G401.6 (cell line): ENCODE data around the gene MRPL23.
"Not testable (repeated sequence)": the region's sequence is repeated elsewhere in the genome, so short reads cannot be mapped to it uniquely, and the experiment has no call there.

Experiments used
- FAIRE-seq: peaks from 2 replicates; lab custom pipeline; 2012; peaks lifted over from hg19 to GRCh38; lab: Jason Lieb, UNC

Gene MRPL23

DNA sequence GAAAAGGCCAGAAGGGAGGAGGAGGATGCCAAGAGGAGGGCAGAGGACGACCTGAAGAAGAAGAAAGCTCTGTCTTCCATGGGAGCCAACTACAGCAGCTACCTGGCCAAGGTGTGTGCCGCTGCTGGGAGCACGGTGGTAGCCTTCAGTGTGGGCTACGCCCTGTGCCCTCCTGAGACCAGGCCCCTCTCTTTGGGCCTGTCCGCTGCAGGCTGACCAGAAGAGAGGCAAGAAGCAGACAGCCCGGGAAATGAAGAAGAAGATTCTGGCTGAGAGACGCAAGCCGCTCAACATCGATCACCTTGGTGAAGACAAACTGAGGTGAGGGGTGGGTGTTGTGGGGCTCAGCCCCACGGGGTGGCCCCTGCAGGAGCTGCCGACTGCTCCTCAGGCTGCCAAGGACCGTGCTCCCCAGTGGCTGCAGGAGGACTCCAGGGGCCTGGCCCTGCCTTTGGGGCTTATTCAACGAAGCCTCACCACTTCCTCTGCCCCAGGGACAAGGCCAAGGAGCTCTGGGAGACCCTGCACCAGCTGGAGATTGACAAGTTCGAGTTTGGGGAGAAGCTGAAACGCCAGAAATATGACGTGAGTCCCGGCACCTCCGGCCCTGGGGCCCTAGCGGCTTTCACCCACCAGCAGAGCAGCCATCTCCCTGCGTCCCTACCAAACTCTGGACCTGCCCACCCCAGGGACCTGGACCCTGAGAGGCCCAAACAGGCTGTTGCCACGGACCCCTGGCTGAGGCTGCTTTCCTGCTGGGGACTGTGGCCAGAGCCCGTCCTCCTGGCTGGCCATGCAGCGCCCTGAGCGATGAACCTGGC is 12.6 kb upstream of the MRPL23 start:
- FAIRE-seq, result no peak

DNA sequence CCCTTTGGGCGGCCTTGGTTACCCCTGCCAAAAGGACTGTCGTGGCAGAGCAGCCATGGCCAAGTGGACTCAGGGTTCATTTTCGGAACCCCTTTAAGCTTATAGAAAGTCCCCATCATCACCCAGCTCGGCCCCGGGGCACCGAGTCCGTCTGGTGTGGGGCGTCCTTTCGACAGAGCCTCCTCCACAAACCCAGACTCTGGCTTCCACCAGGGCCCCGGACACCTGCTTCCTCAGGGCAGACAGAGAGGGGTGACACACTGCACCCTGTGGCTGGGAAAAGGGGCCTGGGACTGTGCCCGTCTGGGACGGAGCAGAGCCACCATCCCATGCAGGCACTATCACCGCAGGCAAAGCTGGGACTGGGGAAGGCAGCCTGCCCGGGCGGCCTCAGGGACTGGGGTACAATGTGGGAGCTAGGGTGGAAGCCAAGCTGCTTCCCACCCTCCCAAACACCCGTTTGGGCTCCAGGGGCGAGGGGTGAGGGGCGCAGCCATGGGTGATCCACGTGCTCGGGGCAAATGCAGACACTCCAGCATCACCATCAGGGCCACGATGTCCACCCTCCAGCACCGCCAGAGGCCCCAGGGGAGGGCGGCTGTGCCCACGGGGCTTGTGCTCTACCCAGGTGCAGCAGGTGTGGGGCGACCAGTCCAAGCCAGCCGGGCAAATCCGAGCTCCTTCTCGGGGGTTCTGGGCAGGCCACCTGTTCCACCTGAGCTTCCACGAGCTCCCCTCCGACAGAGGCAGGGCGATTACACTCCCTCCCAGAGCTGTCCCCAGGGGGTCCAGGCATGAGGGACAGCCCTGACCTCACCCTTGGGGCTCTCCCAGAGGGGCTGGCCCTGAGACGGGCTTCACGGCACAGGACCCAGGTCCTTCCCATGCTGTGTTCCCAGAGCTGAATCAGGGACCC is 11.7 kb upstream of the MRPL23 start:
- FAIRE-seq, result no peak

DNA sequence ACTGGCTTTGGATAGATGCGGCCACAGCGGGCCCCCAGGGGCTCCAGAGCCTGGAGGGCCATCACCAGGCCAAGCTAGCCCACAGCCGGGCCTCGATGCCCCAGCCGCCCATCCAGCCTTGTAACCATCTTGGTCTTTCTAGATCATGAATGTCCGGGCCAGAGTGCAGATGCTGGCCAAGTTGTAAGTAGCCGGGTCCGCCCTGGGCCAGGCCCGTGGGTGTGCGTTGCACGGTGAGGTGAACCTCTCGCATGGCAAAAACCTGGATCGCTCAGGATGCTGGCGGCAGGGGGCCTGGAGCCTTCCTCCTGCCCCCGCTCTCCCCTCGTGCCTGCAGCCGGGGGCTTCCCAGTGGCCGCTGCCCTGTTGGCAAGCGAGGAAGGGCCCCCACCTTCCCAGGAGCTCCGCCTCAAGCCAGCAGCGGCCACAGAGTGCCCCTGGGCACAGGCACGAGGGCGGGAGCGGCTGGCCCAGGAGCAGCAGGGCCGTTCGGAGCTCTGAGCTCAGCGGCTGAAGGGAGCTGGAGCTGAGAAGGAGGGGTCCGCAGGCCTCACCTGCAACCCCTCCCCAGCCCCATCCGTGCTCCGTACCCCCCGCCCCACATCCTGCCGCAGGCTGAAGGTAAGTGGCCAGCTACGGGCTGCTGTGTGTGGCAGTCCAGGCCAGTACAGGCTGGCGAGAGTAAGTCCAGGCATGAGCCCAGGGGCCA is 10.9 kb upstream of the MRPL23 start:
- no peak for FAIRE-seq

DNA sequence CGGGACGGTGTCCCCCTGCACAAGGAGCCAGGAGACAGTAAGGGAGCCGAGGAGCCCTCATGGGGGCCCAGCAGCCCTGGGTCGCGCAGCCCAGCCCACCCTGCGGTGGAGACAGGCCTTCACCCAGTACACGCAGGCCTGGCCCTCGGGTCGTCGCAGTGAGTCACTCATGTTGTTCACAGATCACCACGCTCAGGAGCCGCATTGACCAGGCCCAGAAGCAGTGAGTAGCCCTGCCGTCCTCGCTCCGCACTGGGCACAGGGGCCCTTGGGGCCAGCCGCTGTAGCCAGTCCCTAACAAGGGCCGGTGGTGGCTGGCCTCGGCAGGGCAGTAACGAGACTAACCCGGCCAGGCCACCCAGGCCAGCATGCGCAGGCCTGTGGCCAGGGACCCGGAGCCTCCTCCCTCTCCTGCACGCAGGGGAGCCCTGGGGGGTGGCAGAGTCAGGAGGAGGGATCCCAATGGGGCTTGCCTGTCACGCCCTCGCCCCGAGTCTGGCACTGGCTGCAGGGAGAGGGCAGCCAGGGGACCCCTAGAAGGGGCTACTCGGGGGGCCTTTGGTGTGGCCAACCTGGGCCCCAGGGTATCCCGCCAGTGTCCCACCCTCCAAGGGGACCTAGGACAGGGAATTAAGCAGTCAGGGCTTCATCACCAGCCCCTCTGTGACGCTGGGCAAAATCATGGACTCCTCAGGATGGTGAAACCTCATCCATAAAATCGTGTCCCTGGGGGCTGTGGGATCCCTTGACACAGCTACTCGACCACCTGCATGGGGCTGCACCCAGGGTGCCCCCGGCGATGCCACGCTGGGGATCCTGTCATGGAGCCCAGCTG is 10.1 kb upstream of the MRPL23 start:
- FAIRE-seq, result no peak

DNA sequence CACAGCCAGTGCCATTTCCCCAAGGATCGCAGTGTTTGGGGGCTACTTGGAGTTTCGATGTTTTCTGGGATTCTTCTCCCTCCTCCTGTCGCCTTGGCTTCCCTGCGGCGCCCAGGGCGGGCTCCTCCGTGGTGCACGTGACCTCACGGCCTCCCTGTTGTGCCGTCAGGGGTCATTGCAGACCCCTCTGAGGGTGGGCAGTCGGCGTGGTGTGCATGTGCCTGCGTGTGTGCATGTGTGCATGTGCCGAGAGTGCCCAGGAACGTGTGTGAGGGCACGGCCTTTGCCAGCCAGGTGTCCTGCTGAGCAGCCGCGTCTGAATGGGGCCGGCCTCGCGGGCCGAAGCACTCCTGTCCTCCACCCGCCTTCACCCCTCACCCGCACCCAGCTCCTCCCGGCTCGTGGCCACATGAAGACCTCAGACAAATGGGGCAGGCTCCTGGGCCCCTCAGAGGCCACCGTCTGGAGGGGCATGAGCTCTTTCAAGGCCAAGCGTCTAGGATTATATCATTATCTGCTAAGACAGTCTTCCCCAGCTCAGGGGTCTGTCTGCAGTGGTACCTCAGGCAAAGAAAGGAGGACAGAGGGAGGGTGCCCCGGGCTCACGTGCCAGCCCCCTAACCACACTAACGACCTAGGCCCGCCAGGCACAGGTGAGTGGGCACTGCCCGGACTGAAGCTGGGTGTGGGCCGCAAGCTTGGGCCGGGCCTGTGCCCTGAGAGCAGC is 9.4 kb upstream of the MRPL23 start:
- FAIRE-seq, result no peak

DNA sequence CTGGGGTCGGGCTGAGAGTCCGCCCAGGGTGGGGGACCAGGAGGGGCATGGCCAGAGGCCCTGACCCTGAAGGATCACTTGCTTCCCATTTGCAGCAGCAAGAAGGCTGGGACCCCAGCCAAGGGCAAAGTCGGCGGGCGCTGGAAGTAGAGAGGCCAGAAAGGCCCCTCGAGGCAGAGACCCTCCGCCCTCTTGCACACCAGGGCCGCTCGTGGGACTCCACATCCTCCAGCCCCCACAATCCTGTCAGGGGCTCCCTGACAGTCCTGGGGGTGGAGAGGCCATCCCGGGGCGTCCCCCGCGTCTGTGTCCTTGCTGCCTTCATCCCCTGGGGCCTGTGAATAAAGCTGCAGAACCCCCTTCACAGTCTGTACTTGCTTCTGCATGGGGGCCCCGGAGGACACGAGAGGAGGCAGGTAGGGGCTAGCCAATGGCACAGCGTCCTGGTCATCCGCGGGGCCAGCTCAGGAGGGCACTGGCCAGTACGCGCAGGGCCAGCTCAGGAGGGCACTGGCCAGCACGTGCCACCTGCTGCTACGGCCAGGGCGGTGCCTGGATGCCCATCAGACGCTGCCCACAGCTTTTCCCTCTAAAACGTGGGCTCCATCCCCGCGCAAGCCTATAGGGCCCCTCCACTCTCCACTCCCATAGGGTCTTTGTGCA is 8.7 kb upstream of the MRPL23 start:
- FAIRE-seq, result no peak

DNA sequence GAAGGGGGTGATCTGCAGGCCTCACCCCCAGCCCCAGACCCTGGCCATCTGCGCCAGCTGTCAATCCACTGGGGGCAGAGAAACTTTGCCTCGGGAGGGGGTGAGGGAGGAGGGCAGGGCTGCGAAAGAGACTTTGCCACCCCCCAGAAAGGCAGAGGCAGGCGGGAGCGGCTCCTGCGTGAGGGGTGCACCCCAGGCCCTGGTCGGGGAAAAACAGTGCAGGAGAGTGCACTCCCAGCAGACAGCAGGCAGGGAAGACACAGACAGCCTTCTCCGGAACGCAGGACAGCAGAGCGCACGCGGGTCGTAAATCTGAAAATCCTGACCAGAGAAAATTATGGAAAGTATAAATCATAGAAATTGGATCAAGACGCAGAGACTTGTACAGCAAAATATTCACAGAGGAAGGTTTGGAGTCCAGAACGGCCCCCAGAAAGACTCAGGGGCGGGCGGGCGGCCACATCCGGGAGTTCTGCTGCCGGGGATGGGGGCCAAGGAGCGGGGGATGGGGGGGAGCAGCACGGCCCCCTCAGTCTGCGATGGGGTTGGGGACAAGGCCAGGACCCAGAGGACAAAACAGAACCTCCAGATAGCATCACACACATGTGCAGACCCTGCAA is 8.0 kb upstream of the MRPL23 start:
- no peak for FAIRE-seq

DNA sequence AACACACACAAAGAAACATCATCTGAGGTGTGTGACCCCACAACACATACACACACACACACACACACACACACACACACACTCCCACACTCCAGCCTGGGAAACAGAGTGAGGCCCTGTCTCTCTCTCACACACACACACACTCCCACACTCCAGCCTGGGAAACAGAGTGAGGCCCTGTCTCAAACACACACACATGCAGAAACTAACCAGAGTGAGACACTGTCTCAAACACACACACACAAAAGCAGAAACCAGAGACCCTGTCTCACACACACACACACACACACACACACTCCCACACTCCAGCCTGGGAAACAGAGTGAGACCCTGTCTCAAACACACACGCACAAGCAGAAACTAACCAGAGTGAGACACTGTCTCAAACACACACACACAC is 7.3 kb upstream of the MRPL23 start:
- not testable (repeated sequence) for FAIRE-seq

DNA sequence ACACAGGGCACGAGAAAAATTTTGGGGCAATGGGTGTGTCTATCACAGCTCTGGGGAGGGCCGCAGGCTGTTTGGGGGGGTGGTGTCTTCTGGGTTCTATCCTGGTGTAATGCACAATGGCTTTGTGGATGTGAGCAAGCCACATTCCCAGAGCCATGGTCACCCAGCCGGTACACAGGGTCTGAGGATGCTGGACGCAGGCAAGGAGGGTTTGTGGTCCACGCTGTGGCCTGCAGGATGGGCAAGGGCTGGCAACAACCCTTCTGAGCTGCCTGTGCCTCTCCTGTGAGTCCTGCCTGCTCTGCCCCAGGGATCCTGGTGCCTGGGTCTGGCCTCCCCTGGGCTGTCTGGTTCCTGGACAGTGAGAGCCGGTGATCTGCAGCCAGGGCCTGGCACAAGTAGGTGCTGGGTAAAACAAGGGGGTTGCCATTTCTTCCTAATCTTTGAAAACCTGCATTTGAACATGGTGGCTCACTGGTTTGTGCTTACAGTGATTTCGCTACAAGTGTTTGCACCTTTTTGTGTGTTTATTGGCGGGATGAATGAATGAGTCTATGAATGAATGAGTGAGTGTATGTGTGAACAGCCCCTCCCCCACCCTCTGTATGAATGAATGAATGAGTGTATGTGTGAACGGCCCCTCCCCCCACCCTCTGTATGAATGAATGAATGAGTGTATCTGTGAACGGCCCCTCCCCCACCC is 4.4 kb upstream of the MRPL23 start:
- no peak for FAIRE-seq

DNA sequence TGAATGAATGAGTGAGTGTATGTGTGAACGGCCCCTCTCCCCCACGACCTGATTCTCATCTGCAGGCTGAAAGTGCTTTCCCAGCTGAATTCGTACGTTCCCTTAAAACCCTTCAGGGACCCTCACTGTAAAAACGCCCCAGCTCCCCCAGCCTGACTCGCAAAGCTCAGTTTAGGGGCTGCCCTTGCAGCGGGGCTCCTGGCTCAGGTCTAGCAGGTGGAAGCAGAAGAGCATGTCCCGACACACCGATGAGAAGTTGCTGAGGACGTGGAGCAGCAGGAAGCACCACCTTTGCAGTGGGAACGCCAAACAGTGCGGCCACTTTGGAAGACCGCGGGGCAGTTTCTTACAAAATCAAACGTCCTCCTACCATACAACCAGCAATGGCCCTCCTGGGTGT is 3.6 kb upstream of the MRPL23 start:
- FAIRE-seq, result no peak

DNA sequence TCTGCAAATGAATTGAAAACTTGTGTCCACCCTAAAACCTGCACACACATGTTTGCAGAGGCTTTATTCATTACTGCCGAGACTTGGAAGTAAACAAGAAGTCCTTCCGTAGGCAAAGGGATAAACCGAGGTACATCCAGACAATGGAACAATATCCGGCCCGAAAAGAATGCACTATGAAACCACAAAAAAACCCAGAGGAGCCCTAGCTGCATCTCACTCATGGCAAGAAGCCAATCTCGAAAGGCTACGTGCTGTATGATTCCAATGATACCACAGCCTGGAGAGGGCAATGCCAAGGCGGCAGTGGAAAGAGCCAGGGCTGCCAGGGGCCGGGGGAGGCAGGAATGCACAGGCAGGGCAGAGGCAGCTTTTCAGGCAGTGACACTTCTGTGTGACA is 3.2 kb upstream of the MRPL23 start:
- FAIRE-seq, result no peak

DNA sequence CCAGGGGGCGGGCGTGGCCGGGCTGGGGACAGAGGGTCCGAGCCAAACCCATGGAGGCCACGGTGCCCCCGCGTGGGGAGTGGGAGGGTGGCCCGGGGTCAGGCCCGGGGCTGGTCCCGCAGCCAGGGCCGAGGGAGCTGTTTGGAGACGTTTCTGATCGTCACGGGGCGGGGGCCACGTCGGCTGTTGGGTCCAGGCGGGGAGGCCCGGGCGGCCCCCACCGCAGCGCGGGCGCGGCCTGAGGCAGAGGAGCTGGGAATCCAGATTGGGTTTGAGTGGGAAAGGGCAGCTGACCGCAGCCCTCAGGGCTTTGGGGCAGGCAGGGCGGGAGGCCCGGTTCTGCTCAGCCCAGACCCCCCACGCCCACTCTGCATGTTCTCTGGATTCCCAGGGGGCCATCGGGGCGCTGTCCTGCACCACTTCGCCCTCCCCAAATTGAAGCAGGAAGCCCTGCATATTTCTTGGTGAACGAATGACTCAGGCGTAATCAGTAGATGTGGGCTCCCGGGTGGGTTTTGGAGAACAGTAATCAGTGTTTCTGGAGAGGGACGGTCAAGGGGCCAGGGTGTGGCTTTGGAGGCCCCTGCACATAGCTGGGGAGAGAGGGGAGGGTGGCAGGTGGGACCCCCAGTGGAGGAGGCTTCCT is 583 bp downstream of the MRPL23 start:
- no peak for FAIRE-seq

DNA sequence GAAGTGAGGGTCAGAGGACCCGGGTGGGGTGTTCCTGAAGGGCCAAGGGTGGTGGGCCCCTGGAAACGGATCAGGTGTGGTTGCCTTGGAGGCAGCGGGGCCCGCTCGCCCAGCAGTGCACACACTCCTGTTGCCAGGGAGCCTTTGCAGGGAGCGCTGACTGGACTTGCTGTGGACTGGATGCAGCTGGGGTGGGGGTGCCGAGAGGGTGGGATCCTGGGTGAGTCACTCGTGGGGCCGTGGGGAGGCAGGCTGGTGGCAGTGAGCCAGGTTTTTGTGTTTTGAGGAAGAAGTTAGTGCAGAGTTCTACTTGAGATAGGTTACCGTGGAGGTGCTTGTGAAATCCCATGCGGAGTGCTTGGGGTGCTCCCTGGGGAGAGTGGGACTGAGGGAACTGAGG is 1.3 kb downstream of the MRPL23 start:
- FAIRE-seq, result no peak

DNA sequence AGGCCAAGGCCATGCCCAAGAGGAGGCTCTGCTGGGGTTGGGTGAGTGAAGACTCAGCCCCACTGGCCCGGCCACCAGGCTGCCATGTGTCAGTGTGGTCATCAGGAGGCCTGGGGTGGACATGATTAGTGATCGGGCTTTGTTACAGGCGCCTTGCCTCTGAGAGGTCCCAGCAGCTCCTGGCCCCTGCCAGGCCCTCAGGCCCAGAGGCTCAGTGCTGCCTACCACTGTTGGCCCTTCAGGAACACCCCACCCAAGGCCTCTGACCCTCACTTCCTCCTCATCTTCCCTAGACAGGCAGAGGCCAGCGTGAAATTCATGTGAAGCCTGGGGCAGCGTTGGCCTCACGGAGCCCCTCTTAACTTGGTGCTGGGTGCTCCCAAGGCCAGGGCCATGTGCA is 2.2 kb downstream of the MRPL23 start:
- FAIRE-seq, result no peak

DNA sequence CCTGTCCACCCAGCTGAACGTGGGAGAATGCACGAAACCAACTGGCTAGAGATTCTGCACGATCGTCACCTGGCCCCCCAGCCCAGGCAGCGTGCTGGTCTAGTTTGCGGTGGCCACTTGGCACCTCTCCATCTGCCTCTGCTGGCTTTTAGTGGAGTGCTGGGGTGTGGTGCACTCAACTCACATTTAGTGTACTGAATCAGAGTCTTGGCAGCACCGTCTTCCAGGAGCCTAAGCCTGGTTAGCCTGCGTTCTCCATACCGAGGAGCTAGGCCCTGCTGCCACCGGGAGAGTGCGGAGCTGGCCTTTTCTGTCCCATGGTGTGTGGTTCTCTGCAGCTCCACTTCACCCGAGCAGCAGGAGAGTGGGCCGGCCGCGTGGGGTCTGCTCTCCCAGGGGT is 2.8 kb downstream of the MRPL23 start:
- no peak for FAIRE-seq

DNA sequence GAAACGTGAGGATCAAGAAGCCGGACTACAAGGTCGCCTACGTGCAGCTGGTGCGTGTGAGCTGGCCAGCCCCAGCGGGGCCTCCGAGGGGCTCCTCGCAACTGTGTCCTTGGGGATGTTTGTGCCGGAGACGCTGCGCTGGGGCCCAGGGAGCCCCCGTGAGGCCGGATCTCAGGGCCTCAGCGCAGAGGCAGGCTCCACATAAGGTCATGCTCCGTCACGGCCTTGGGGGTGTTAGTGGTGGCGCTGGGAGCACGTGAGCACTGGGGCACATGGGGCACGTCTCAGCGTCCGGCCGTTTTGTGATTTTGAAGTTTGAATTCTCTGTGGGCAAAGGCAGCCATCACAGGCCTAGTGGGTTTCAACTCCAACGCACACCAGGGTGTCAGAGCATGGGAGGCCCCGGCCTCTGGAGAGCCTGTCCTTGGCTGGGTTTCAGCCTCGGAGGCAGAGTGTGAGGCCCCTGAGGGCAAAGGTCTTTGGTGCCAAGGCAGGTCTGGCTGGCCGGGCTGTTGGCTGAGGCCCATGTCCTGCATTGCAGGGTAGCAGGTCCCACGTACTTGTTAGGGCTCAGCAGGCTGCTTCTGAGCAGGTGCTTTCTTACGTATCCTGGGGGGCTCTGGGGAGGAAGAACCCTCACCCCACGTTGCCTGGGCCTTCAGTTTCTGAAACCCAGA is 5.8 kb downstream of the MRPL23 start:
- no peak for FAIRE-seq

DNA sequence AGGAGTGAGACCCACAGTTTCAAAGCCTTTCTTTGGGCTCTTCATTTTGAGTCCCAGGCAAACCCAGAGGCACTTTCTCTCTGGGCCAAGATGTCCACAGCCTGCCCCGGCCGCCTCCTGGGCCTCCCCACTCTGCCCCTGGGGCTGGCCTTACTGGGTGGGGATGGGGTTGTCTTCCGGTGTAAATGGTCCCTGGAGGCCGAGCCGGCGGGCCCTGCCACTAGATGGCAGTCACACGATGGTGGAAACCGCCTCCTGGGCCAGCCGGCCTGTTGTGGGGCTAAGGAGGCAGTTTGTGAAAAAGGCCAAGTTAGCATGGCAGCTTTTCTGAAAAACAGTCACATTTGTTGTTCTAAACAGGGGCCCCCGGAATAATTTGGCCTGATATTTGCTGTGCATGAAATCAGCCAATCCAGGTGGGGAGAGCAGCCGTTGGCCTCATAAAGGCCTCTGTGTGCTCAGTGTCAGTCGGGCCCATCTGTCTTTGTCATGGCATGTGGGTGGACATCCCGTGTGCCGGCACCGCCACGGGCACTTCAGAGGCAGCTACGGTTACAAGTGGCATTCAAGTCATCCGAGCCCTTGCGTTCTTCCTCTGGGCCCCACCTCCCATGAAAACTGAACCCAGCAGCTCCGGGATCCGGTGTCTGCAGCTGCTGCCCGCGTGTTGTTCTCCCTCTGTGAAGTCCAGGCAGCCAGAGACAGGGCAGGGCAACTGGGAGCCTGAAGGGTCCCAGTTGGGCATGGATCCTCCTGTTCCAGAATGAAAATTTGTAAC is 6.5 kb downstream of the MRPL23 start:
- peak; percentile 34 for FAIRE-seq

DNA sequence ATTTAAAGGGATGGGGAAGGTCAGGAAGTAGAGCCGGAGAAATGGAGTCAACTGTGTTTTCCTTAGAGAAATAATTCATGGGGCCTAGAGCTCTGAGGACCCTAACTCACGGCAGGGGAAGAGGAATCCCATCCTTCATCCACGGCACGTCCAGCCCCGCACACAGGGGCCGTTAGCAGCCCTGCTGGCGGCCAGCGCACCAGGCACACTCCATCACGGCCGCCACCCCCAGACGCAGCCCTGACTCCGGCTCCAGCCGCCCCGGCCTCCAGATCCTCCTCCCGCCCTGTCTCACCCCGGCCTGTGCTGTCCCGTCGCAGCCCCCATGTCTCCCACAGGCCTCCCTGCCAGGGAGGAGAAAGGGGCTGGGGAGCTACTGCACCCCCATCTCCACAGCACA is 11.2 kb downstream of the MRPL23 start:
- no peak for FAIRE-seq
